Erythroblast (primary cell): ENCODE results near the gene RNF224.

ENCODE experiments used
- GATA1 ChIP-seq: IDR thresholded peaks from 2 replicates; pipeline ENCODE4 v1.6.1; 2011; ENCODE audit warnings: low read depth, mild to moderate bottlenecking, control low read depth, low read length, moderate library complexity
- POLR2A ChIP-seq: IDR thresholded peaks from 2 replicates; pipeline ENCODE4 v1.6.1; 2011; ENCODE audit warnings: mild to moderate bottlenecking, low read length

DNA sequence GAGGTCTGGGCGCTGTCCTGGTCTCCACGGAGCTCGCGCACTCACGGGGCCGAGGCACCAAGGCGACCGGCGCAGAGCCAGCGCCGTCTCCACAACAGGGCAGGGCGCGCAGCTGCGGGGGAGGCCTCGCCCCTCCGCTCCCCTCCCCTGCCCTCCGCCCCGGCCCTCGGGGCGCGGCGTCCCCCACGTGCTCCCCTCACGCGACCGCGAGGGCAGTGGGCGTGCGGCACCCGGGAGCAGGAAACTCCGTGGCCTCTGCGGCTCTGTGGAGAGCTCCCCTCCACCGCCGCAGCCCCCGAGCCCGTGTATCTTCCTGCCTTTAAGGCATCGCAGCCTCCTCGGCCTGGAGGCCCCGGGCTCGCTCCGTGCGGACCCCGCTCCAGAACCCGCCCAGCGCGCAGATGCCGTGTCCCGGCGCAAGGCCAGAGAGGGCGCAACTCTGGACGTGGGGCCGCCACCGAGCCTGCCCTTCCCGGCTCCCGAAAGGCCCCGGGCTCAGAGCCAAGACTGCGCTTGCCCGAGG, 13.1 kb downstream of the RNF224 start:
- TF ChIP-seq POLR2A: no peak
- no peak for TF ChIP-seq GATA1
